ENCODE results near the gene PGLYRP4.
A peak's percentile ranks its signal among the peaks of the same experiment; 100 is the strongest.
"Not testable (repeated sequence)": the region's sequence is repeated elsewhere in the genome, so short reads cannot be mapped to it uniquely, and the experiment has no call there.

Gene PGLYRP4

GRCh38 chr1:153336650-153337049 lies 12.0 kb downstream of the PGLYRP4 start:
- no peak for DNase-seq

- DNase-seq: no peak
Measured at GRCh38 chr1:153333902-153334301, 14.7 kb downstream of the PGLYRP4 start.

- no peak for DNase-seq
Measured at GRCh38 chr1:153324912-153325311, 23.7 kb downstream of the PGLYRP4 start.

GRCh38 chr1:153322568-153322967 lies 26.1 kb downstream of the PGLYRP4 start:
- no peak for DNase-seq

- DNase-seq: not testable (repeated sequence)
Measured at GRCh38 chr1:153318145-153318544, 30.5 kb downstream of the PGLYRP4 start.

GRCh38 chr1:153316013-153316412 lies 32.6 kb downstream of the PGLYRP4 start:
- not testable (repeated sequence) for DNase-seq

GRCh38 chr1:153314388-153314787 lies 34.3 kb downstream of the PGLYRP4 start:
- not testable (repeated sequence) for DNase-seq

- no peak for DNase-seq
Measured at GRCh38 chr1:153313288-153313687, 35.4 kb downstream of the PGLYRP4 start.

GRCh38 chr1:153312570-153313186 lies 36.0 kb downstream of the PGLYRP4 start, which contains the start of gene PGLYRP3:
TSS of gene PGLYRP3 (minus strand) at chr1:153312952. CDS start at chr1:153310665, 2,287 bp downstream.
- peak; percentile 10 for DNase-seq

GRCh38 chr1:153310526-153310925 lies 38.1 kb downstream of the PGLYRP4 start:
- DNase-seq: no peak

GRCh38 chr1:153309441-153309840 lies 39.2 kb downstream of the PGLYRP4 start:
- DNase-seq: no peak

GRCh38 chr1:153308540-153308939 lies 40.1 kb downstream of the PGLYRP4 start:
- DNase-seq: no peak

GRCh38 chr1:153307221-153307600 lies 41.4 kb downstream of the PGLYRP4 start:
- no peak for DNase-seq

- no peak for DNase-seq
Measured at GRCh38 chr1:153306303-153307220, 42.1 kb downstream of the PGLYRP4 start.

- no peak for DNase-seq
Measured at GRCh38 chr1:153305682-153306081, 43.0 kb downstream of the PGLYRP4 start.

- DNase-seq: no peak
Measured at GRCh38 chr1:153302308-153302707, 46.3 kb downstream of the PGLYRP4 start.

- DNase-seq: no peak
Measured at GRCh38 chr1:153293851-153294250, 54.8 kb downstream of the PGLYRP4 start.

GRCh38 chr1:153293480-153293775 lies 55.2 kb downstream of the PGLYRP4 start:
- no peak for DNase-seq

GRCh38 chr1:153292740-153293479 lies 55.7 kb downstream of the PGLYRP4 start:
- DNase-seq: peak; percentile 39

GRCh38 chr1:153292185-153292584 lies 56.5 kb downstream of the PGLYRP4 start:
- DNase-seq: no peak

- no peak for DNase-seq
Measured at GRCh38 chr1:153291514-153291913, 57.1 kb downstream of the PGLYRP4 start.

- DNase-seq: peak; percentile 55
Measured at GRCh38 chr1:153288634-153289275, 59.9 kb downstream of the PGLYRP4 start.
